K562 (cell line): ENCODE data around the gene MOSPD3. TPM values are rescaled to one million over a fixed set of nuclear protein-coding genes. Genes with fewer than 3 reads are reported as not detected.

Experiments used
- C11orf30 ChIP-seq: fragments of 450-650 bp; IDR thresholded peaks from 2 replicates; pipeline ENCODE4 v1.6.1; 2016; ENCODE audit warnings: low read depth, mild to moderate bottlenecking
- CSDE1 ChIP-seq, 2 experiments: fragments of 450-650 bp; IDR thresholded peaks; 2 replicates each; pipeline ENCODE4 v1.6.1; 2016; ENCODE audit warnings: mild to moderate bottlenecking in 1 of 2
- ELF2 ChIP-seq: fragments of 250-450 bp; sonication (Bioruptor Pico); IDR thresholded peaks from 2 replicates; pipeline ENCODE4 v1.5.0; 2021; ENCODE audit warnings: mild to moderate bottlenecking
- EP300 ChIP-seq: IDR thresholded peaks from 2 replicates; pipeline ENCODE4 v1.6.1; 2012; ENCODE audit warnings: low read length, improper control_type of control experiment
- FUS ChIP-seq: fragments of 200-400 bp; formaldehyde crosslinking; optimal IDR thresholded peaks from 2 replicates; pipeline ENCODE3; 2017; ENCODE audit warnings: low read depth, low read length
- HNRNPK ChIP-seq: fragments of 200-400 bp; formaldehyde crosslinking; IDR thresholded peaks from one replicate; pipeline ENCODE4 v1.6.1; 2018; ENCODE audit warnings: mild to moderate bottlenecking, low read depth, low read length; ENCODE audit not compliant: poor library complexity, severe bottlenecking
- KDM4B ChIP-seq, 2 experiments: fragments of 450-650 bp in 1 of 2; sonication (generic) in 1 of 2; IDR thresholded peaks; 2 replicates each; pipeline ENCODE4 v1.6.1; 2016 to 2017; ENCODE audit warnings: borderline replicate concordance in 2 of 2, antibody characterized with exemption in 1 of 2, low read depth in 1 of 2, mild to moderate bottlenecking in 1 of 2
- L3MBTL2 ChIP-seq: fragments of 450-650 bp; IDR thresholded peaks from 2 replicates; pipeline ENCODE4 v1.6.1; 2016; ENCODE audit warnings: mild to moderate bottlenecking, moderate library complexity
- LARP7 ChIP-seq: fragments of 450-650 bp; IDR thresholded peaks from 2 replicates; pipeline ENCODE4 v1.6.1; 2016
- MTA3 ChIP-seq: fragments of 450-650 bp; formaldehyde crosslinking; IDR thresholded peaks from 2 replicates; pipeline ENCODE4 v1.6.1; 2017; ENCODE audit warnings: mild to moderate bottlenecking, borderline replicate concordance
- NELFE ChIP-seq: IDR thresholded peaks from 2 replicates; pipeline ENCODE4 v1.6.1; 2011; ENCODE audit warnings: mild to moderate bottlenecking; ENCODE audit not compliant: insufficient read depth, insufficient read length
- NR2F6 ChIP-seq: fragments of 450-650 bp; formaldehyde crosslinking; IDR thresholded peaks from 2 replicates; pipeline ENCODE4 v1.4.0; 2020; ENCODE audit warnings: mild to moderate bottlenecking
- RBM14 ChIP-seq: fragments of 200-400 bp; formaldehyde crosslinking; IDR thresholded peaks from 2 replicates; pipeline ENCODE4 v1.6.1; 2018; ENCODE audit warnings: low read depth, mild to moderate bottlenecking, low read length, moderate library complexity, borderline replicate concordance; ENCODE audit not compliant: insufficient read depth
- SFPQ ChIP-seq: fragments of 200-400 bp; formaldehyde crosslinking; IDR thresholded peaks from 2 replicates; pipeline ENCODE4 v1.6.1; 2017; ENCODE audit warnings: mild to moderate bottlenecking, low read depth, low read length, moderate library complexity
- SIN3B ChIP-seq: fragments of 450-650 bp; IDR thresholded peaks from 2 replicates; pipeline ENCODE4 v1.6.1; 2017; ENCODE audit warnings: low read depth, mild to moderate bottlenecking, moderate library complexity
- USF1 ChIP-seq: sonication (generic); formaldehyde crosslinking; IDR thresholded peaks from 2 replicates; pipeline ENCODE4 v1.9.0; 2022; ENCODE audit warnings: mild to moderate bottlenecking, missing genetic modification reagents
- XRCC5 ChIP-seq: fragments of 200-400 bp; formaldehyde crosslinking; IDR thresholded peaks from 2 replicates; pipeline ENCODE4 v1.6.1; 2017; ENCODE audit warnings: low read depth, mild to moderate bottlenecking, low read length
- ZMIZ1 ChIP-seq, 2 experiments: fragments of 150-350 bp in 1 of 2; IDR thresholded peaks; 2 replicates each; pipeline ENCODE4 v1.6.1; 2012 to 2016; ENCODE audit warnings: low read depth in 2 of 2, low read length in 2 of 2, mild to moderate bottlenecking in 1 of 2, moderate library complexity in 1 of 2
- ZNF140 ChIP-seq: fragments of 250-450 bp; sonication (Bioruptor Pico); IDR thresholded peaks from 2 replicates; pipeline ENCODE4 v1.8.0; 2021; ENCODE audit warnings: moderate library complexity, mild to moderate bottlenecking, inconsistent platforms
- ZNF239 ChIP-seq: fragments of 250-450 bp; sonication (Bioruptor Pico); IDR thresholded peaks from 2 replicates; pipeline ENCODE4 v1.4.0; 2020; ENCODE audit warnings: mild to moderate bottlenecking
- ZNF354B ChIP-seq: fragments of 250-450 bp; sonication (Bioruptor Pico); IDR thresholded peaks from 2 replicates; pipeline ENCODE4 v1.4.0; 2020
- ZNF57 ChIP-seq: fragments of 450-650 bp; formaldehyde crosslinking; IDR thresholded peaks from 2 replicates; pipeline ENCODE4 v1.4.0; 2020; ENCODE audit warnings: mild to moderate bottlenecking, moderate library complexity
- polyA plus RNA-seq, 8 experiments: library from polyadenylated mRNA; depleted of rRNA in 4 of 8; stranded (reverse) in 5 of 8; unstranded in 3 of 8; fragments of >200 nt; fragmentation: Nextera tagmentation in 2 of 8; fragmentation: Illumina TruSeq in 1 of 8; extraction: Ambion mirVana in 2 of 8; extraction: Trizol in 1 of 8; gene quantifications; 2 replicates each; pipeline versions ENCODE4 v1.2.1 to v1.2.3, GENCODE V29; 2011 to 2014; ENCODE audit warnings: inconsistent platforms in 1 of 8, missing spikeins in 1 of 8
- total RNA-seq, 7 experiments: library from RNA; depleted of rRNA in 6 of 7; stranded (reverse); fragments of >200 nt in 6 of 7; fragmentation: Illumina TruSeq in 2 of 7; extraction: Trizol in 2 of 7; gene quantifications; 2 replicates each; pipeline versions ENCODE4 v1.2.1 to v1.2.3, GENCODE V29; 2011 to 2021; ENCODE audit warnings: low replicate concordance in 1 of 7

MOSPD3 gene
- total and polyA plus RNA-seq, 9 of the 15 experiments (the other 6 are each of a cell fraction or from before 2014, with no cell fraction given) = 1.4 to 32.1 (median 7.3) TPM

DNA sequence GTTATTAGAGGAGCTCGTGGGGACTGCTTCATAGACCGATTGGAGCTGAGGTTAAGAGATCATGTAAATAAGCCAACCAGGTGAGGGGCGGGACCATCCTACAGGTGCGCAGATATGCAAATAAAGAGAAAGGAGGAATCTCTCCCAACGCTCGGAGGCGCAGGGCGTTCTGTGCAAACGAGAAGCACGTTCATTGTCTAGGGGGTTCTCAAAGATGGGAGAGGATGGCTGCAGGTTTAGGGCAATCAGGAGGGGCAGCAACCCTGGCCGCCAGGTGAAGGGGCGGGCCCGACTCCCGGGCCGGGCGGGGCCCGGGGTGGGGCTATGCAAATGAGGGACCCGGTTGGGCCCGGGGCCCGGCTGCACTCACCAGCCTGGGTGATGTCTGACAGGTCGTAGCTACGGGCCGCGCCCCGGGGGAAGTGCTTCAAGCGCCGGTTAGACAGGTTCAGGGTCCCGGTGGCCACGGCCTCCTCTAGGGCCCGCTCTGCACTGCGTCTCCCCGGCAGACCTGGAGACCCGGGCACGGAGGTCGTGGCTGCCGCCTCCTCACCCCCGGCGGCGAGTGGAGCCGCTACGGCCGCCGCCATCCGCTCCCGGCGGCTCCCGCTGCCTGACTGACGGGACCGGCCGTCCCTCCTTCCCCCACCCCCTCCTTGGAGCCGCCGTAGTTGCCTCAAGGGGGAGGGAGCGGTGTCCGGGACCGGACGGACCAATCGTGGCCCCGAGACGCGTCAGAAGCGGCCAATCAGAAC, 26.7 kb upstream of the MOSPD3 start, which contains the start of gene LRCH4 (continued):
- TF ChIP-seq KDM4B (IDR thresholded peaks at IDR 0.05; ENCODE audit: borderline replicate concordance in 2 of 2, low read depth in 1 of 2) = peak in 1 of 2 experiments; percentile 89; a peak in 2 of 4 replicates
- no peak for TF ChIP-seq ZNF239 (CRISPR knock-in tag)
- TF ChIP-seq L3MBTL2 = 0 out of 2 replicates have a peak, but pooled peaks have one; percentile 53
- peak; percentile 67; the same call in 1 of the 2 replicates for TF ChIP-seq USF1 (CRISPR knock-in tag)
- TF ChIP-seq ZNF57 (CRISPR knock-in tag) = no peak
- peak; percentile 69 for TF ChIP-seq NELFE
- no peak for TF ChIP-seq ZNF354B (CRISPR knock-in tag)
- peak; percentile 92 for TF ChIP-seq XRCC5
- no peak for TF ChIP-seq FUS
- peak; percentile 87 for TF ChIP-seq SIN3B
- TF ChIP-seq LARP7 = no peak
- TF ChIP-seq C11orf30 = peak; percentile 88
- TF ChIP-seq ZMIZ1 (IDR thresholded peaks at IDR 0.05; ENCODE audit: low read depth in 2 of 2, low read length in 2 of 2) = peak in 1 of 2 experiments; percentile 80; a peak in 2 of 4 replicates
- peak; percentile 70; the same call in 1 of the 2 replicates for TF ChIP-seq ELF2
- TF ChIP-seq CSDE1 (IDR thresholded peaks at IDR 0.05) = no peak
- no peak for TF ChIP-seq ZNF140 (CRISPR knock-in tag)
- peak; percentile 60 for TF ChIP-seq EP300
- peak; percentile 99 for TF ChIP-seq MTA3
- 0 out of 2 replicates have a peak, but pooled peaks have one; percentile 91 for TF ChIP-seq RBM14
- peak; percentile 30 for TF ChIP-seq HNRNPK
- no peak for TF ChIP-seq SFPQ
- peak; percentile 70; the same call in 1 of the 2 replicates for TF ChIP-seq NR2F6 (CRISPR knock-in tag)
